GM18873 (cell line): Measurements from ENCODE around the gene TOGARAM1.

Experiments used
- ATAC-seq: cut with Tn5 transposase; IDR thresholded peaks from one replicate; pipeline ENCODE4 v1.9.1; 2021; ENCODE audit warnings: mild to moderate bottlenecking, moderate library complexity, moderate number of reproducible peaks; ENCODE audit not compliant: unreplicated experiment, low FRiP score

TOGARAM1 gene

GRCh38 chr14:44961554-44962333 lies at the start of gene TOGARAM1, which contains the start of gene KLHL28:
TOGARAM1 (plus strand) TSS chr14:44962190; CDS start chr14:44962422, 232 bp downstream.
KLHL28 (minus strand) TSS chr14:44961947; CDS start chr14:44945928, 16,019 bp downstream.
- ATAC-seq, result peak; percentile 98

- ATAC-seq, result no peak
Observed at GRCh38 chr14:44914849-44915248, 47.1 kb upstream of the TOGARAM1 start.

- ATAC-seq, result no peak
Observed at GRCh38 chr14:44928793-44929192, 33.2 kb upstream of the TOGARAM1 start.

- ATAC-seq, result no peak
Observed at GRCh38 chr14:44935155-44935554, 26.8 kb upstream of the TOGARAM1 start.

GRCh38 chr14:44937547-44937946 lies 24.4 kb upstream of the TOGARAM1 start:
- no peak for ATAC-seq

GRCh38 chr14:44940211-44940610 lies 21.8 kb upstream of the TOGARAM1 start:
- ATAC-seq, result no peak

GRCh38 chr14:44940944-44941343 lies 21.0 kb upstream of the TOGARAM1 start:
- no peak for ATAC-seq

- no peak for ATAC-seq
Observed at GRCh38 chr14:44941591-44941990, 20.4 kb upstream of the TOGARAM1 start.

GRCh38 chr14:44942436-44942835 lies 19.6 kb upstream of the TOGARAM1 start:
- ATAC-seq, result no peak

GRCh38 chr14:44944107-44944506 lies 17.9 kb upstream of the TOGARAM1 start:
- no peak for ATAC-seq

- no peak for ATAC-seq
Observed at GRCh38 chr14:44945264-44945663, 16.7 kb upstream of the TOGARAM1 start.

- ATAC-seq, result no peak
Observed at GRCh38 chr14:44951051-44951450, 10.9 kb upstream of the TOGARAM1 start.

- ATAC-seq, result no peak
Observed at GRCh38 chr14:44952391-44953110, 9.4 kb upstream of the TOGARAM1 start.

GRCh38 chr14:44954750-44955149 lies 7.2 kb upstream of the TOGARAM1 start:
- no peak for ATAC-seq

GRCh38 chr14:44955528-44955927 lies 6.5 kb upstream of the TOGARAM1 start:
- ATAC-seq, result no peak

- no peak for ATAC-seq
Observed at GRCh38 chr14:44956866-44957265, 5.1 kb upstream of the TOGARAM1 start.

GRCh38 chr14:44959538-44959937 lies 2.5 kb upstream of the TOGARAM1 start:
- ATAC-seq, result no peak

GRCh38 chr14:44960146-44960545 lies 1.8 kb upstream of the TOGARAM1 start:
- no peak for ATAC-seq

- no peak for ATAC-seq
Observed at GRCh38 chr14:44960646-44961045, 1.3 kb upstream of the TOGARAM1 start.

- no peak for ATAC-seq
Observed at GRCh38 chr14:44961151-44961553, 838 bp upstream of the TOGARAM1 start.

- peak; percentile 12 for ATAC-seq
Observed at GRCh38 chr14:44962334-44963043, 499 bp downstream of the TOGARAM1 start.
